Glomerular endothelial cell (primary cell): ENCODE data around the gene TAL2. TPM values are rescaled to one million over a fixed set of nuclear protein-coding genes. Genes with fewer than 3 reads are reported as not detected.
"Not testable (repeated sequence)": the region's sequence is repeated elsewhere in the genome, so short reads cannot be mapped to it uniquely, and the experiment has no call there.

ENCODE experiments used
- DNase-seq: peaks from one replicate; pipeline ENCODE4 v3.0.0-alpha.2; 2011; ENCODE audit warnings: low read depth, low spot score; ENCODE audit errors: extremely low read depth
- total RNA-seq: library from RNA; depleted of rRNA; stranded (reverse); fragments of >200 nt; gene quantifications from 2 replicates; pipeline ENCODE4 v1.2.3, GENCODE V29; 2015

Gene TAL2
- total RNA-seq, 1 donor from 2014 or later = not detected

- not testable (repeated sequence) for DNase-seq
Measured at GRCh38 chr9:105703638-105704037, 41.4 kb downstream of the TAL2 start.

GRCh38 chr9:105706156-105706555, 43.9 kb downstream of the TAL2 start:
- no peak for DNase-seq

DNA sequence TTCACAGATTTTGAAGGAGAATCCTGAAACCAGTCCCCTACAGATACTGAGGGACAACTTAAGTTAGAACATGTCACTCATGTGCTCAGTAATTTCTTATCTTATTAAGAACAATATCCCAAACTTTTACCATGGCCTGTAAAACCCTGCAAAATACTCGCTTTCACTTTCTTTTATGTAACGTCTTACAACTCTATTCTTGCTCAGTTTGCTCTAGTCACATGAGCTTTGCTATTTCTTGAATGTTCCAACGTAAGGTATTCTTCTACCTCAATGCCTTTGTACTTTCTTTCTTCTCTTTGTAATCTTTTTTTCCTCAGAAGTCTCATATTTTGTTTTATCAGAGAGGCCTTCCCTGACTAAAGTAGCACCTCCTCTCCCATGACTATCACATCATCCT, 46.1 kb downstream of the TAL2 start:
- no peak for DNase-seq

DNA sequence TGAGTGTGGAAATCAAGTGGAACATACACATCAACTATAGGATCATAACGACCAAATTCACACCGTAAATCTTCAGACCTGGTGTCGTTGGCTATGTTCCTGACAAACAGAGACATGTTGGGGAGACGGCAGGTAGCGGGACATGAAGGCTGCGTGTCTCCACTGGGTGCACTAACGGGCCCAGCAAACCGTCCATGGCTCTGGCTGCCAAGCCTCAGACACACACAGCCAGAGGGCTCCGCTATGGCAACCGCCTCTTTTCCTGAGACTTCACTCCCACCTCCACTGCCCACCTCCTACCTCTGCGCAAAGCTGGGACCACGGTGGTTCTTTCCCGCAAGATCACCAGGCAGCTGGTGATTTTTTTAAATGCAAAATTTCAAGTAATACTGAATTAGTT, 48.4 kb downstream of the TAL2 start:
- DNase-seq = no peak

DNA sequence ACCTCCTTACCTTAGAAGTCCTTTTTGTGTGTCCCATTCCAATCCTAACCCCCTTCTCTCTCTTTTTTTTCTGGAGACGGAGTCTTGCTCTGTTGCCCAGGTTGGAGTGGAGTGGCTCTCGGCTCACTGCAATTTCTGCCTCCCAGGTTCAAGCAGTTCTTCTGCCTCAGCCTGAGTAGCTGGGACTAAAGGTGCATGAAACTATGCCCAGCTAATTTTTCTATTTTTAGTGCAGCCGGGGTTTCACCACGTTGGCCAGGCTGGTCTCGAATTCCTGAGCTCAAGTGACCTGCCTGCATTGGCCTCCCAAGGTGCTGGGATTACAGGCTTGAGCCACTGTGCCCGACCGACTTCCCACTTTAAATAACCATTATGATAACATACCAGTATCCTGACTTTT, 49.6 kb downstream of the TAL2 start:
- DNase-seq = no peak

DNA sequence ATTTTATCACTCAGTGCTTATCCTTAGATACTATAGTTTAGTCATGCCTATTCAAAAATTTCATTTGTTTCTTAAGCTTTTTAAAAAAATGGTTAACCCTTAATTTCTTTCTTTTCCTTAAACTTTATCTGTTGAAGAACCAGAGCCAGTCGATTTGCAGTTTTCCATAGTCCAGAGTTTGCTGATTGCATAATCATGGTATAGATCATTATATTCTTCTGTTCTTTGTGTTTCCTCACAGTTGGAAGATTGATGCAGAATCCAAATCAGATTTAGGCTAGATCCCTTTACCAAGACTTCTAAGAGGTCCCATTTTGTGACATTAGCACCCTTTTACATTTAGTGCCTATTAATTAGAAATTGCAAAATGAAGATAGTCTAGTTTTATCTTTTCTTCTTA, 50.0 kb downstream of the TAL2 start:
- no peak for DNase-seq

Other genes starting within 250 kb of the TAL2 start
- gene FSD1L, start 214.4 kb upstream of the TAL2 start, total RNA-seq = 1.9 and 4.5 TPM in 2 replicates
- gene FKTN, start 104.3 kb upstream of the TAL2 start, total RNA-seq = 7.9 and 9.9 TPM in 2 replicates
- gene TMEM38B, start 32.1 kb downstream of the TAL2 start, total RNA-seq = 8.8 and 8.9 TPM in 2 replicates